GM10266 (cell line): Measurements from ENCODE around the gene NUDT4.
A peak's percentile ranks its signal among the peaks of the same experiment; 100 is the strongest.

ENCODE experiments used
- DNase-seq: peaks from one replicate; pipeline ENCODE4 v3.0.0; 2012; ENCODE audit errors: extremely low spot score
- CTCF ChIP-seq: IDR thresholded peaks from 2 replicates; pipeline ENCODE4 v1.5.1; 2012; ENCODE audit warnings: mild to moderate bottlenecking, low read depth; ENCODE audit not compliant: control insufficient read depth, insufficient read depth; ENCODE audit errors: missing control alignments

NUDT4 gene

GRCh38 chr12:93415723-93416464, 38.2 kb downstream of the NUDT4 start:
- peak; percentile 30 for DNase-seq
- no peak for TF ChIP-seq CTCF

- no peak for TF ChIP-seq CTCF
- no peak for DNase-seq
Observed at GRCh38 chr12:93417967-93418480, 40.3 kb downstream of the NUDT4 start.

- peak; percentile 49 for TF ChIP-seq CTCF
- no peak for DNase-seq
Observed at GRCh38 chr12:93419388-93420034, 41.8 kb downstream of the NUDT4 start.

GRCh38 chr12:93422050-93422449, 44.3 kb downstream of the NUDT4 start:
- no peak for DNase-seq
- no peak for TF ChIP-seq CTCF

- no peak for TF ChIP-seq CTCF
- DNase-seq, result no peak
Observed at GRCh38 chr12:93425736-93426411, 48.1 kb downstream of the NUDT4 start.

GRCh38 chr12:93426412-93426805, 48.7 kb downstream of the NUDT4 start:
- TF ChIP-seq CTCF, result no peak
- DNase-seq, result no peak
